ENCODE results near the gene PRKRIP1.
A peak's percentile ranks its signal among the peaks of the same experiment; 100 is the strongest.
"Not testable (repeated sequence)": the region's sequence is repeated elsewhere in the genome, so short reads cannot be mapped to it uniquely, and the experiment has no call there.

The PRKRIP1 gene

GRCh38 chr7:102460467-102460866 lies 64.3 kb downstream of the PRKRIP1 start:
- DNase-seq: no peak

- DNase-seq: no peak
Measured at GRCh38 chr7:102463841-102464576, 67.8 kb downstream of the PRKRIP1 start.

- DNase-seq: peak; percentile 97
Measured at GRCh38 chr7:102464577-102465280, 68.6 kb downstream of the PRKRIP1 start, which contains the start of the genes ALKBH4 and LRWD1. Gene ALKBH4, minus strand, starts transcription at chr7:102464863. Its CDS starts 27 bp downstream, at chr7:102464836. Gene LRWD1, plus strand, starts transcription at chr7:102464984. Its CDS starts 97 bp downstream, at chr7:102465081.

GRCh38 chr7:102466097-102466496 lies 69.9 kb downstream of the PRKRIP1 start:
- no peak for DNase-seq

- no peak for DNase-seq
Measured at GRCh38 chr7:102467581-102468477, 71.7 kb downstream of the PRKRIP1 start.

GRCh38 chr7:102468478-102469350 lies 72.6 kb downstream of the PRKRIP1 start:
- DNase-seq: no peak

- DNase-seq: no peak
Measured at GRCh38 chr7:102469351-102469971, 73.3 kb downstream of the PRKRIP1 start.

GRCh38 chr7:102469972-102470825 lies 74.0 kb downstream of the PRKRIP1 start:
- no peak for DNase-seq

- no peak for DNase-seq
Measured at GRCh38 chr7:102471791-102472125, 75.6 kb downstream of the PRKRIP1 start.

- no peak for DNase-seq
Measured at GRCh38 chr7:102472126-102473041, 76.2 kb downstream of the PRKRIP1 start.

- no peak for DNase-seq
Measured at GRCh38 chr7:102473271-102473991, 77.3 kb downstream of the PRKRIP1 start.

GRCh38 chr7:102474116-102474515 lies 78.0 kb downstream of the PRKRIP1 start:
- not testable (repeated sequence) for DNase-seq

- DNase-seq: not testable (repeated sequence)
Measured at GRCh38 chr7:102474736-102475435, 78.7 kb downstream of the PRKRIP1 start.

Data from stimulated activated CD4-positive, alpha-beta T cell treated with anti-CD3 and anti-CD28 coated beads, Interleukin-12 subunit alpha, Interleukin-12 subunit beta, amount 100 ng/mL, for 4 hours (primary cell).